ENCODE data around the gene CCDC51. TPM values are rescaled to one million over a fixed set of nuclear protein-coding genes. Genes with fewer than 3 reads are reported as not detected.
"Not testable (repeated sequence)": the region's sequence is repeated elsewhere in the genome, so short reads cannot be mapped to it uniquely, and the experiment has no call there.

Gene CCDC51, protein sequence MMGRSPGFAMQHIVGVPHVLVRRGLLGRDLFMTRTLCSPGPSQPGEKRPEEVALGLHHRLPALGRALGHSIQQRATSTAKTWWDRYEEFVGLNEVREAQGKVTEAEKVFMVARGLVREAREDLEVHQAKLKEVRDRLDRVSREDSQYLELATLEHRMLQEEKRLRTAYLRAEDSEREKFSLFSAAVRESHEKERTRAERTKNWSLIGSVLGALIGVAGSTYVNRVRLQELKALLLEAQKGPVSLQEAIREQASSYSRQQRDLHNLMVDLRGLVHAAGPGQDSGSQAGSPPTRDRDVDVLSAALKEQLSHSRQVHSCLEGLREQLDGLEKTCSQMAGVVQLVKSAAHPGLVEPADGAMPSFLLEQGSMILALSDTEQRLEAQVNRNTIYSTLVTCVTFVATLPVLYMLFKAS
- total RNA-seq (10 to 100 TPM in 1 of 2 donors, 1 to 10 TPM in 1; 8.4 to 14.4 TPM), polyA plus RNA-seq (10 to 100 TPM in 1 of 2 donors, 1 to 10 TPM in 1; 6.6 to 13.8 TPM)
- long read RNA-seq, donor 1, partial matches to known transcripts = 0 of 1 reads
- long read RNA-seq, donor 1, other reads (novel, unspliced or antisense) = 0 of 1 reads
- long read RNA-seq, donor 2, partial matches to known transcripts = 0 of 1 reads
- long read RNA-seq, donor 2, other reads (novel, unspliced or antisense) = 0 of 1 reads
- long read RNA-seq, donor 3, partial matches to known transcripts = 0 of 3 reads
- long read RNA-seq, donor 3, other reads (novel, unspliced or antisense) = 0 of 3 reads
- long read RNA-seq, donor 4 = 0 reads
- long read RNA-seq, donor 5, partial matches to known transcripts = 0 of 3 reads
- long read RNA-seq, donor 5, other reads (novel, unspliced or antisense) = 0 of 3 reads

DNA sequence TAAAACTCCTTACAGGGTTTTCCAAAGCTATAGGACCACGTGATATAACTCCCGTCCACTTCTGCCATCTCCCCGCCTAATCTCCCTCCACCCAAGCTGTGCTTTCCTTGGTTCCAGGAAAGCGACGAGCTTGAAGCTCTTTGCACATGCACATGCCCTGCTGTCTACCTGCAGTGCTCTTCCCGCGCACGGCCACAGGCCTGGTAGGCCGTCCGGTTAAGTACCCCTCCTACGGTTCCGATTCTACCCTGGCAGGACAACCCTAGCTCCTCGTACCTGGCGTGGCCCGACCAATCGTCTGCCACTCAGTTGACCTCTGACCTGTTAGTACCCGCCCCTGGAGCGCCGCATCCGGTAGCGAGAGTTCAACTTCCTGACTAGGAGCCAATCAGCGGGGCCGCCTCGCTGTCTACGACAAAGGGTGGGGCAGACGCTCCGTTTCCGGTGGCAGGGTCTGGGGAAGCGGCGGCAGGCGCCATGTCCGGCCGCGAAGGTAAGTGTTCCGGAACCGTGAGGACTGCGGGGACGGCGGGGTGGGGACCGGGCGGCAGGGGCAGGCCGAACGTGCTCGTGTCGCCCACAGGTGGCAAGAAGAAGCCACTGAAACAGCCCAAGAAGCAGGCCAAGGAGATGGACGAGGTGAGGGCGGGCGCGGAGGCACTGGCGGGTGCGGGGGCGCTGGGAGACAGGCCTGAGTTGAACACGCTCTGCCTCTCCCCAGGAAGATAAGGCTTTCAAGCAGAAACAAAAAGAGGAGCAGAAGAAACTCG is at the start of gene CCDC51, which contains the start of gene TMA7:
CCDC51 (minus strand) TSS at position 300 of the 770 bp plus-strand sequence. CDS start 4,991 bp downstream, outside the sequence.
TMA7 (plus strand) TSS at position 438 of the 770 bp plus-strand sequence; CDS start at position 478, 40 bp downstream.
- WGBS, 2 donors = 0 to 1% methylated on average over 54 of the region's 54 CpGs

DNA sequence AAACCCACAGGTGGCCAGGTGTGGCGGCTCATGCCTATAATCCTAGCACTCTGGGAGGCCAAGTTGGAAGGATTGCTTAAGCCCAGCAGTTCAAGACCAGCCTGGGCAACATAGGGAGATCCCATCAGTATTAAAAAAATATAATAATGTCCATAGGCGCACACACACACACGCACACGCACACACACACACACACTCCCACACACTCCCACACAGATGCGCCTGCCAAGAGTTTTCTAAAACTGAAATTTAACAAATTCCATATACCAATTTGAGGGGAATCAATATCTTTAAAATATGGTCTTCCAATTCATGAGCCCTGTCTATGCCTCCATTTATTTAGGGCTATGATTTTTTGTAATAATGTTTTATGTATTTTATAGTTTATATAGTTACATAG is 47.0 kb upstream of the CCDC51 start:
- DNase-seq (no peak), ATAC-seq (ENCODE audit: insufficient read depth, low FRiP score) (no peak)
- Histone ChIP-seq H3K4me3 (no peak overlapping the region), H3K27me3 (ENCODE audit: control insufficient read depth in 3 of 3, insufficient read depth in 3 of 3, low read length in 2 of 3) (no peaks in the 10 kb centered on the region), H3K4me1 (ENCODE audit: control insufficient read depth in 5 of 5, insufficient read depth in 5 of 5, low read length in 5 of 5) (no peaks in the 10 kb centered on the region), H3K9me3 (ENCODE audit: control insufficient read depth in 4 of 4, insufficient read depth in 3 of 4, low read length in 3 of 4) (no peaks in the 10 kb centered on the region), H3K27ac (ENCODE audit: low read depth in 1 of 2, low read length in 1 of 2) (no peak overlapping the region), H3K9ac (ENCODE audit: insufficient read depth in 1 of 2, low read length in 2 of 2) (no peak overlapping the region), H3K36me3 (ENCODE audit: control insufficient read depth in 4 of 4, insufficient read depth in 4 of 4, low read length in 4 of 4) (no peaks in the 10 kb centered on the region)
- 93 to 96% methylated on average over 5 of the region's 5 CpGs for WGBS, 2 donors
- TF ChIP-seq, protein P1, sequence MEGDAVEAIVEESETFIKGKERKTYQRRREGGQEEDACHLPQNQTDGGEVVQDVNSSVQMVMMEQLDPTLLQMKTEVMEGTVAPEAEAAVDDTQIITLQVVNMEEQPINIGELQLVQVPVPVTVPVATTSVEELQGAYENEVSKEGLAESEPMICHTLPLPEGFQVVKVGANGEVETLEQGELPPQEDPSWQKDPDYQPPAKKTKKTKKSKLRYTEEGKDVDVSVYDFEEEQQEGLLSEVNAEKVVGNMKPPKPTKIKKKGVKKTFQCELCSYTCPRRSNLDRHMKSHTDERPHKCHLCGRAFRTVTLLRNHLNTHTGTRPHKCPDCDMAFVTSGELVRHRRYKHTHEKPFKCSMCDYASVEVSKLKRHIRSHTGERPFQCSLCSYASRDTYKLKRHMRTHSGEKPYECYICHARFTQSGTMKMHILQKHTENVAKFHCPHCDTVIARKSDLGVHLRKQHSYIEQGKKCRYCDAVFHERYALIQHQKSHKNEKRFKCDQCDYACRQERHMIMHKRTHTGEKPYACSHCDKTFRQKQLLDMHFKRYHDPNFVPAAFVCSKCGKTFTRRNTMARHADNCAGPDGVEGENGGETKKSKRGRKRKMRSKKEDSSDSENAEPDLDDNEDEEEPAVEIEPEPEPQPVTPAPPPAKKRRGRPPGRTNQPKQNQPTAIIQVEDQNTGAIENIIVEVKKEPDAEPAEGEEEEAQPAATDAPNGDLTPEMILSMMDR (IDR thresholded peaks at IDR 0.05; ENCODE audit: control extremely low read depth, extremely low read depth) = no peak

More for the DNA sequence above, at the start of gene CCDC51, which contains the start of gene TMA7:
- Histone ChIP-seq H3K27me3 (ENCODE audit: control insufficient read depth in 3 of 3, insufficient read depth in 3 of 3, low read length in 2 of 3) (no peaks in the 10 kb centered on the region), H3K9ac (ENCODE audit: insufficient read depth in 1 of 2, low read length in 2 of 2) (peak within 1 kb of the TSS; percentile 64 to 86), H3K4me1 (ENCODE audit: control insufficient read depth in 5 of 5, insufficient read depth in 5 of 5, low read length in 5 of 5) (peaks cover 0 to 12% (median 1%) of the 10 kb centered on the region in 5 donors), H3K4me3 (peak within 1 kb of the TSS; percentile 73), H3K27ac (ENCODE audit: low read depth in 1 of 2, low read length in 1 of 2) (peak within 1 kb of the TSS; percentile 89 to 99), H3K36me3 (ENCODE audit: control insufficient read depth in 4 of 4, insufficient read depth in 4 of 4, low read length in 4 of 4) (peaks cover 0 to 13% (median 7%) of the 10 kb centered on the region in 4 donors), H3K9me3 (ENCODE audit: control insufficient read depth in 4 of 4, insufficient read depth in 3 of 4, low read length in 3 of 4) (no peaks in the 10 kb centered on the region)
- ATAC-seq (ENCODE audit: insufficient read depth, low FRiP score) (peak; percentile 97), DNase-seq (peak; percentile 97 to 98 (median 98))
- TF ChIP-seq, protein P1 (IDR thresholded peaks at IDR 0.05; ENCODE audit: control extremely low read depth, extremely low read depth) = no peak

DNA sequence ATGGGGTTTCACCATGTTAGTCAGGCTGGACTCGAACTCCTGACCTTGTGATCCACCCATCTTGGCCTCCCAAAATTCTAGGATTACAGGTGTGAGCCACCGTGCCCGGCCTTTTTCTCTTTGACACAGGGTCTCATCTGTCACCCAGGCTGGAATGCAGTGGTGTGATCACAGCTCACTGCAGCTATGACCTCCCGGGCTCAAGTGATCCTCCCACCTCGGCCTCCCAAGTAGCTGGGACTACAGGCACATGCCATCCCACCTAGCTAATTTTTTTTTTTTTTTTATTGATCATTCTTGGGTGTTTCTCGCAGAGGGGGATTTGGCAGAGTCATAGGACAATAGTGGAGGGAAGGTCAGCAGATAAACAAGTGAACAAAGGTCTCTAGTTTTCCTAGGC is 42.9 kb upstream of the CCDC51 start:
- WGBS, 2 donors = 91 to 95% methylated on average over 6 of the region's 6 CpGs

DNA sequence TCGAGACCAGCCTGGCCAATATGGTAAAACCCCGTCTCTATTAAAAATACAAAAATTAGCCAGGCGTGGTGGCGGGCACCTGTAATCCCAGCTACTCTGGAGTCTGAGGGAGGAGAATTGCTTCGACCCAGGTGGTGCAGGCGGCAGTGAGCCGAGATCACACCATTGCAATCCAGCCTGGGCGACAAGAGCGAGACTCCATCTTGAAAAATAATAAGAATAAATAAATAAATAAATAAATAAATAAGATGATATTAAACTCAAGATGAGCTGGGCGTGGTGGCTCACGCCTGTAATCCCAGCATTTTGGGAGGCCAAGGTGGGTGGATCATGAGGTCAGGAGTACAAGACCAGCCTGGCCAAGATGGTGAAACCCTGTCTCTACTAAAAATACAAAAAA is 41.0 kb upstream of the CCDC51 start:
- ATAC-seq (ENCODE audit: insufficient read depth, low FRiP score); DNase-seq; H3K9ac ChIP-seq (ENCODE audit: insufficient read depth in 1 of 2, low read length in 2 of 2); H3K4me1 ChIP-seq (ENCODE audit: control insufficient read depth in 5 of 5, insufficient read depth in 5 of 5, low read length in 5 of 5); H3K27me3 ChIP-seq (ENCODE audit: control insufficient read depth in 3 of 3, insufficient read depth in 3 of 3, low read length in 2 of 3); H3K9me3 ChIP-seq (ENCODE audit: control insufficient read depth in 4 of 4, insufficient read depth in 3 of 4, low read length in 3 of 4); H3K4me3 ChIP-seq; H3K27ac ChIP-seq (ENCODE audit: low read depth in 1 of 2, low read length in 1 of 2): not testable (repeated sequence)
- WGBS, 2 donors = 97 to 99% methylated on average over 11 of the region's 11 CpGs
- peaks cover 0 to 12% (median 0%) of the 10 kb centered on the region in 4 donors for H3K36me3 ChIP-seq (ENCODE audit: control insufficient read depth in 4 of 4, insufficient read depth in 4 of 4, low read length in 4 of 4)

More for the DNA sequence above, 42.9 kb upstream of the CCDC51 start:
- not testable (repeated sequence) for ATAC-seq (ENCODE audit: insufficient read depth, low FRiP score); H3K27ac ChIP-seq (ENCODE audit: low read depth in 1 of 2, low read length in 1 of 2); H3K27me3 ChIP-seq (ENCODE audit: control insufficient read depth in 3 of 3, insufficient read depth in 3 of 3, low read length in 2 of 3); DNase-seq; H3K4me1 ChIP-seq (ENCODE audit: control insufficient read depth in 5 of 5, insufficient read depth in 5 of 5, low read length in 5 of 5); H3K4me3 ChIP-seq; H3K9me3 ChIP-seq (ENCODE audit: control insufficient read depth in 4 of 4, insufficient read depth in 3 of 4, low read length in 3 of 4); H3K9ac ChIP-seq (ENCODE audit: insufficient read depth in 1 of 2, low read length in 2 of 2); H3K36me3 ChIP-seq (ENCODE audit: control insufficient read depth in 4 of 4, insufficient read depth in 4 of 4, low read length in 4 of 4)

Measured in lung (tissue), 16 donors.